HEK293 (cell line): ENCODE results near the gene CTSE.

Source experiments
- CTCF ChIA-PET: fragments of 350-600 bp; formaldehyde crosslinking; extraction: SDS; loops from one replicate; lab custom pipeline; 2021; ENCODE audit warnings: antibody characterized with exemption; lab: Yijun Ruan, JAX
- POLR2A ChIA-PET: fragments of 300-600 bp; formaldehyde crosslinking; extraction: SDS; loops from one replicate; lab custom pipeline; 2020; ENCODE audit warnings: antibody characterized with exemption, inconsistent platforms; lab: Yijun Ruan, JAX
- H3K27ac ChIP-seq: fragments of 200-500 bp; sonication (Bioruptor generic); 2 replicates; pipeline ENCODE4 v1.5.1; 2014; ENCODE audit warnings: low read depth, low read length, control low read depth, inconsistent platforms; ENCODE audit errors: extremely low read depth
- H3K36me3 ChIP-seq, 2 experiments: fragments of 200-500 bp in 1 of 2; sonication (Bioruptor generic) in 1 of 2; 1 replicate in 1 of 2; 2 replicates in 1 of 2; pipeline ENCODE4 v1.5.1; 2014 to 2017; ENCODE audit warnings: inconsistent platforms in 2 of 2, low read length in 2 of 2; ENCODE audit not compliant: control insufficient read depth in 2 of 2, insufficient read depth in 1 of 2
- H3K4me1 ChIP-seq: fragments of 200-500 bp; sonication (Bioruptor generic); 2 replicates; pipeline ENCODE4 v1.5.1; 2014; ENCODE audit warnings: mild to moderate bottlenecking, low read length, inconsistent platforms; ENCODE audit not compliant: control insufficient read depth, insufficient read depth
- H3K4me3 ChIP-seq: 2 replicates; pipeline ENCODE4 v1.5.1; 2011; ENCODE audit warnings: low read depth, mild to moderate bottlenecking, control low read depth, low read length, moderate library complexity
- H3K9me3 ChIP-seq: fragments of 200-500 bp; sonication (Bioruptor generic); 2 replicates; pipeline ENCODE4 v1.5.1; 2014; ENCODE audit warnings: low read depth, low read length, inconsistent platforms; ENCODE audit not compliant: control insufficient read depth, insufficient read depth
- BCL11A ChIP-seq: fragments of 450-650 bp; formaldehyde crosslinking; IDR thresholded peaks from 2 replicates; pipeline ENCODE4 v1.5.1; 2016; ENCODE audit warnings: low read depth, missing biosample characterization, missing genetic modification characterization
- GLIS1 ChIP-seq: fragments of 450-650 bp; formaldehyde crosslinking; IDR thresholded peaks from 2 replicates; pipeline ENCODE4 v1.5.1; 2016; ENCODE audit warnings: missing biosample characterization, missing genetic modification characterization
- GLIS2 ChIP-seq: fragments of 450-650 bp; formaldehyde crosslinking; IDR thresholded peaks from 2 replicates; pipeline ENCODE4 v1.5.1; 2016; ENCODE audit warnings: missing biosample characterization, missing genetic modification characterization
- IKZF3 ChIP-seq: fragments of 450-650 bp; IDR thresholded peaks from 2 replicates; pipeline ENCODE4 v1.5.0; 2018; ENCODE audit warnings: missing biosample characterization, mild to moderate bottlenecking, missing genetic modification characterization, moderate library complexity
- REPIN1 ChIP-seq: fragments of 450-650 bp; formaldehyde crosslinking; IDR thresholded peaks from 2 replicates; pipeline ENCODE4 v1.5.1; 2017; ENCODE audit warnings: missing biosample characterization, missing genetic modification characterization, low read depth
- SETDB1 ChIP-seq: IDR thresholded peaks from one replicate; pipeline ENCODE4 v1.6.1; 2017; ENCODE audit warnings: mild to moderate bottlenecking, low read length, moderate library complexity, mixed read lengths; ENCODE audit not compliant: insufficient read length
- TCF7L2 ChIP-seq: IDR thresholded peaks from 2 replicates; pipeline ENCODE4 v1.6.1; 2011; ENCODE audit warnings: low read depth, mild to moderate bottlenecking, inconsistent platforms, low read length, moderate library complexity, borderline replicate concordance
- ZBTB48 ChIP-seq: fragments of 450-650 bp; formaldehyde crosslinking; IDR thresholded peaks from 2 replicates; pipeline ENCODE4 v1.5.1; 2016; ENCODE audit warnings: missing biosample characterization, missing genetic modification characterization
- ZFP37 ChIP-seq: fragments of 450-650 bp; formaldehyde crosslinking; IDR thresholded peaks from 2 replicates; pipeline ENCODE4 v1.5.1; 2016; ENCODE audit warnings: missing biosample characterization, missing genetic modification characterization
- ZNF121 ChIP-seq: fragments of 450-650 bp; formaldehyde crosslinking; IDR thresholded peaks from 2 replicates; pipeline ENCODE4 v1.5.1; 2016; ENCODE audit warnings: missing biosample characterization, missing genetic modification characterization
- ZNF133 ChIP-seq: fragments of 450-650 bp; formaldehyde crosslinking; IDR thresholded peaks from 2 replicates; pipeline ENCODE4 v1.5.1; 2016; ENCODE audit warnings: missing biosample characterization, missing genetic modification characterization
- ZNF138 ChIP-seq: fragments of 450-650 bp; formaldehyde crosslinking; IDR thresholded peaks from 2 replicates; pipeline ENCODE4 v1.5.1; 2016; ENCODE audit warnings: missing biosample characterization, missing genetic modification characterization, borderline replicate concordance
- ZNF146 ChIP-seq: fragments of 450-650 bp; formaldehyde crosslinking; IDR thresholded peaks from 2 replicates; pipeline ENCODE4 v1.5.1; 2016; ENCODE audit warnings: missing biosample characterization, missing genetic modification characterization
- ZNF16 ChIP-seq: fragments of 450-650 bp; formaldehyde crosslinking; IDR thresholded peaks from 2 replicates; pipeline ENCODE4 v1.5.1; 2016; ENCODE audit warnings: low read depth, missing biosample characterization, missing genetic modification characterization
- ZNF174 ChIP-seq: fragments of 450-650 bp; formaldehyde crosslinking; IDR thresholded peaks from 2 replicates; pipeline ENCODE4 v1.5.0; 2017; ENCODE audit warnings: missing biosample characterization, mild to moderate bottlenecking, missing genetic modification characterization
- ZNF214 ChIP-seq: fragments of 450-650 bp; formaldehyde crosslinking; IDR thresholded peaks from 2 replicates; pipeline ENCODE4 v1.5.1; 2017; ENCODE audit warnings: missing biosample characterization, mild to moderate bottlenecking, missing genetic modification characterization, borderline replicate concordance
- ZNF366 ChIP-seq: fragments of 450-650 bp; formaldehyde crosslinking; conservative IDR thresholded peaks from 2 replicates; pipeline ENCODE4 v1.5.1; 2016; ENCODE audit warnings: missing biosample characterization, missing genetic modification characterization
- ZNF514 ChIP-seq: fragments of 450-650 bp; formaldehyde crosslinking; IDR thresholded peaks from 2 replicates; pipeline ENCODE4 v1.5.1; 2016; ENCODE audit warnings: missing biosample characterization, missing genetic modification characterization
- ZNF596 ChIP-seq: fragments of 450-650 bp; IDR thresholded peaks from 2 replicates; pipeline ENCODE4 v1.5.0; 2018; ENCODE audit warnings: missing biosample characterization, mild to moderate bottlenecking, missing genetic modification characterization, moderate library complexity
- ZNF600 ChIP-seq: fragments of 450-650 bp; formaldehyde crosslinking; IDR thresholded peaks from 2 replicates; pipeline ENCODE4 v1.5.1; 2016; ENCODE audit warnings: missing biosample characterization, missing genetic modification characterization
- ZNF623 ChIP-seq: fragments of 450-650 bp; formaldehyde crosslinking; IDR thresholded peaks from 2 replicates; pipeline ENCODE4 v1.5.1; 2016; ENCODE audit warnings: missing biosample characterization, missing genetic modification characterization
- ZNF747 ChIP-seq: fragments of 450-650 bp; formaldehyde crosslinking; IDR thresholded peaks from 2 replicates; pipeline ENCODE4 v1.5.1; 2016; ENCODE audit warnings: missing biosample characterization, missing genetic modification characterization
- ZXDB ChIP-seq: fragments of 450-650 bp; formaldehyde crosslinking; IDR thresholded peaks from 2 replicates; pipeline ENCODE4 v1.5.1; 2016; ENCODE audit warnings: missing biosample characterization, missing genetic modification characterization
- TF ChIP-seq, protein P1 (sequence below): fragments of 450-650 bp; formaldehyde crosslinking; IDR thresholded peaks from 2 replicates; pipeline ENCODE4 v1.5.1; 2016; ENCODE audit warnings: missing biosample characterization, missing genetic modification characterization
- TF ChIP-seq, protein P2 (sequence below): fragments of 450-650 bp; formaldehyde crosslinking; IDR thresholded peaks from 2 replicates; pipeline ENCODE4 v1.5.1; 2016; ENCODE audit warnings: missing biosample characterization, missing genetic modification characterization, borderline replicate concordance
- TF ChIP-seq, protein P3 (sequence below): fragments of 450-650 bp; formaldehyde crosslinking; optimal IDR thresholded peaks from 2 replicates; pipeline ENCODE3; 2016; ENCODE audit warnings: missing biosample characterization, mild to moderate bottlenecking, missing genetic modification characterization
- TF ChIP-seq, protein P4 (sequence below): fragments of 450-650 bp; formaldehyde crosslinking; IDR thresholded peaks from 2 replicates; pipeline ENCODE4 v1.5.1; 2016; ENCODE audit warnings: missing biosample characterization, missing genetic modification characterization

Gene CTSE

DNA sequence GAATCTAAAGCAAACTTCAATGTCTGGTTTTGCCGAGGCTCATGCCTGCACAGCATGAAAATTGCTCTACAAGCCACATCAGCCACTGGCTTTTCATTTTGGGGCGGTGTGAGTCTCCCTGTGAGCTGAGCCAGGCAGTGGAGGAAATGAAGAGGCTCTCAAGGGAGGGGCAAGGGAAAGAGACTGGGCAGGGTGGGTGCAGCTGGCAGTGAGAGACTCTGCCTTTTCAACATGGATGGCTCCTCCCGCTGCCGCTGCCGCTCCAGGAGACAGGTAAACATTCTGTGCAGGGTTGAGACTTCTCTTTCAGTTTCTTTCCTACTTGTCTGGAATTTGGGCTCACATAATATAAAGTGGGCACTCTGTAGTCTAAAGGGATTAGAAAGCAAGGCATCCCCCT, 11.3 kb upstream of the CTSE start:
- no peaks in the 10 kb centered on the region for H3K36me3 ChIP-seq
- ChIA-PET CTCF (interaction anchor here (0.8 to 7.9 kb wide), 2 partner anchors 72 to 103 kb away, joined by 3 to 144 read pairs; no protein-coding TSS in a partner anchor), POLR2A (no interaction called here)
- no peaks in the 10 kb centered on the region for H3K4me1 ChIP-seq
- H3K9me3 ChIP-seq, result no peaks in the 10 kb centered on the region
- H3K4me3 ChIP-seq, result no peak overlapping the region
- no peak overlapping the region for H3K27ac ChIP-seq
- no peak for TF ChIP-seq IKZF3 (tag by site-specific recombination)
- no peak for TF ChIP-seq BCL11A (tag by site-specific recombination)
- no peak for TF ChIP-seq ZBTB48 (tag by site-specific recombination)
- no peak for TF ChIP-seq ZNF133 (tag by site-specific recombination)
- no peak for TF ChIP-seq TCF7L2
- TF ChIP-seq ZNF174 (tag by site-specific recombination), result no peak
- no peak for TF ChIP-seq ZNF366
- TF ChIP-seq SETDB1, result no peak
- no peak for TF ChIP-seq ZNF514 (tag by site-specific recombination)
- TF ChIP-seq ZNF121 (tag by site-specific recombination), result no peak
- TF ChIP-seq ZFP37 (tag by site-specific recombination), result no peak
- TF ChIP-seq ZXDB (tag by site-specific recombination), result no peak
- TF ChIP-seq, protein P1, sequence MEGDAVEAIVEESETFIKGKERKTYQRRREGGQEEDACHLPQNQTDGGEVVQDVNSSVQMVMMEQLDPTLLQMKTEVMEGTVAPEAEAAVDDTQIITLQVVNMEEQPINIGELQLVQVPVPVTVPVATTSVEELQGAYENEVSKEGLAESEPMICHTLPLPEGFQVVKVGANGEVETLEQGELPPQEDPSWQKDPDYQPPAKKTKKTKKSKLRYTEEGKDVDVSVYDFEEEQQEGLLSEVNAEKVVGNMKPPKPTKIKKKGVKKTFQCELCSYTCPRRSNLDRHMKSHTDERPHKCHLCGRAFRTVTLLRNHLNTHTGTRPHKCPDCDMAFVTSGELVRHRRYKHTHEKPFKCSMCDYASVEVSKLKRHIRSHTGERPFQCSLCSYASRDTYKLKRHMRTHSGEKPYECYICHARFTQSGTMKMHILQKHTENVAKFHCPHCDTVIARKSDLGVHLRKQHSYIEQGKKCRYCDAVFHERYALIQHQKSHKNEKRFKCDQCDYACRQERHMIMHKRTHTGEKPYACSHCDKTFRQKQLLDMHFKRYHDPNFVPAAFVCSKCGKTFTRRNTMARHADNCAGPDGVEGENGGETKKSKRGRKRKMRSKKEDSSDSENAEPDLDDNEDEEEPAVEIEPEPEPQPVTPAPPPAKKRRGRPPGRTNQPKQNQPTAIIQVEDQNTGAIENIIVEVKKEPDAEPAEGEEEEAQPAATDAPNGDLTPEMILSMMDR (tag by site-specific recombination), result no peak
- TF ChIP-seq ZNF747 (tag by site-specific recombination), result no peak
- TF ChIP-seq, protein P2, sequence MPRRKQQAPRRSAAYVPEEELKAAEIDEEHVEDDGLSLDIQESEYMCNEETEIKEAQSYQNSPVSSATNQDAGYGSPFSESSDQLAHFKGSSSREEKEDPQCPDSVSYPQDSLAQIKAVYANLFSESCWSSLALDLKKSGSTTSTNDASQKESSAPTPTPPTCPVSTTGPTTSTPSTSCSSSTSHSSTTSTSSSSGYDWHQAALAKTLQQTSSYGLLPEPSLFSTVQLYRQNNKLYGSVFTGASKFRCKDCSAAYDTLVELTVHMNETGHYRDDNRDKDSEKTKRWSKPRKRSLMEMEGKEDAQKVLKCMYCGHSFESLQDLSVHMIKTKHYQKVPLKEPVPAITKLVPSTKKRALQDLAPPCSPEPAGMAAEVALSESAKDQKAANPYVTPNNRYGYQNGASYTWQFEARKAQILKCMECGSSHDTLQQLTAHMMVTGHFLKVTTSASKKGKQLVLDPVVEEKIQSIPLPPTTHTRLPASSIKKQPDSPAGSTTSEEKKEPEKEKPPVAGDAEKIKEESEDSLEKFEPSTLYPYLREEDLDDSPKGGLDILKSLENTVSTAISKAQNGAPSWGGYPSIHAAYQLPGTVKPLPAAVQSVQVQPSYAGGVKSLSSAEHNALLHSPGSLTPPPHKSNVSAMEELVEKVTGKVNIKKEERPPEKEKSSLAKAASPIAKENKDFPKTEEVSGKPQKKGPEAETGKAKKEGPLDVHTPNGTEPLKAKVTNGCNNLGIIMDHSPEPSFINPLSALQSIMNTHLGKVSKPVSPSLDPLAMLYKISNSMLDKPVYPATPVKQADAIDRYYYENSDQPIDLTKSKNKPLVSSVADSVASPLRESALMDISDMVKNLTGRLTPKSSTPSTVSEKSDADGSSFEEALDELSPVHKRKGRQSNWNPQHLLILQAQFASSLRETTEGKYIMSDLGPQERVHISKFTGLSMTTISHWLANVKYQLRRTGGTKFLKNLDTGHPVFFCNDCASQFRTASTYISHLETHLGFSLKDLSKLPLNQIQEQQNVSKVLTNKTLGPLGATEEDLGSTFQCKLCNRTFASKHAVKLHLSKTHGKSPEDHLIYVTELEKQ (tag by site-specific recombination), result no peak
- TF ChIP-seq GLIS1, result no peak
- no peak for TF ChIP-seq REPIN1 (tag by site-specific recombination)
- no peak for TF ChIP-seq ZNF138 (tag by site-specific recombination)
- TF ChIP-seq, all 188 proteins: peak for 0

DNA sequence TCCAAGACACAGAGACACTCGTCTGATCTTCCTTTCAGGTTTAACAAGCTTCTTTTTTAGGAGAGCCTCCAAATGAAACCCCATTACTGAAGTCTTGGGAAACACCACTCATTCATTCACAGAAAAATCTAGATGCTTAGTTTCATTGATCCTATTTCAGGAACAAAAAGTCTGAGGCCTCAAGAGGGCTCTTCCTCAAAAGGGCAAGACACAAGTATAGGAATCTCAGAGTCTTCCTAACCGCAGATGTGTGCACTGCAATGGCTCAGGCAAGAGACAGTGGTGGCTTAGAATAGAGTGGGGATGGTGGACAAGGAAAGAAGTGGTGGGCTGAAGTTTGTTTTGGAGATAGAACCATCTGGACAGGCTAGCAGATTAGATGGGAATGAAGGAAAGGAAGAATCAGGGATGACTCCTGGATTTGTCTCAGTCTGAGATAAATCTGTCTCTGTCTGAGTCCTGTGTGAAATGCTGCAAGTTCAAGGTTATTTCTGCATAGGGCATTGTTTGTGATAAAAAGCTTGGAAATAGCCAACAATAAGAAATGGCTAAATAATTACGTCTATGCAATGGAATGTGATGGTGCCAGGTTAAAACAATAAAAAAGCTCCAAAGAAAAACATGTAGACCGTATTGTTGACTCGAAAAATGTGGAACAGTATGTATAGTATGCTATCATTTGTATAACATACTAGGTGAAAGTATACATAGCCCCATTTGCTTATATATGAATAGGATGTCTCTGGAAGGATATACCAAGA, 8.9 kb upstream of the CTSE start:
- H3K36me3 ChIP-seq, result no peaks in the 10 kb centered on the region
- POLR2A ChIA-PET, result no interaction called here
- CTCF ChIA-PET, result interaction anchor here (0.6 to 7.9 kb wide), 7 partner anchors 14 to 124 kb away, joined by 3 to 144 read pairs (median 6); no protein-coding TSS in a partner anchor
- no peak overlapping the region for H3K4me3 ChIP-seq
- H3K9me3 ChIP-seq, result no peaks in the 10 kb centered on the region
- no peak overlapping the region for H3K27ac ChIP-seq
- H3K4me1 ChIP-seq, result no peaks in the 10 kb centered on the region
- TF ChIP-seq, protein P3, sequence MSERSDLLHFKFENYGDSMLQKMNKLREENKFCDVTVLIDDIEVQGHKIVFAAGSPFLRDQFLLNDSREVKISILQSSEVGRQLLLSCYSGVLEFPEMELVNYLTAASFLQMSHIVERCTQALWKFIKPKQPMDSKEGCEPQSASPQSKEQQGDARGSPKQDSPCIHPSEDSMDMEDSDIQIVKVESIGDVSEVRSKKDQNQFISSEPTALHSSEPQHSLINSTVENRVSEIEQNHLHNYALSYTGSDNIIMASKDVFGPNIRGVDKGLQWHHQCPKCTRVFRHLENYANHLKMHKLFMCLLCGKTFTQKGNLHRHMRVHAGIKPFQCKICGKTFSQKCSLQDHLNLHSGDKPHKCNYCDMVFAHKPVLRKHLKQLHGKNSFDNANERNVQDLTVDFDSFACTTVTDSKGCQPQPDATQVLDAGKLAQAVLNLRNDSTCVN (tag by site-specific recombination), result no peak
- no peak for TF ChIP-seq ZNF596 (tag by site-specific recombination)
- TF ChIP-seq BCL11A (tag by site-specific recombination), result no peak
- no peak for TF ChIP-seq ZNF214 (tag by site-specific recombination)
- TF ChIP-seq, protein P4, sequence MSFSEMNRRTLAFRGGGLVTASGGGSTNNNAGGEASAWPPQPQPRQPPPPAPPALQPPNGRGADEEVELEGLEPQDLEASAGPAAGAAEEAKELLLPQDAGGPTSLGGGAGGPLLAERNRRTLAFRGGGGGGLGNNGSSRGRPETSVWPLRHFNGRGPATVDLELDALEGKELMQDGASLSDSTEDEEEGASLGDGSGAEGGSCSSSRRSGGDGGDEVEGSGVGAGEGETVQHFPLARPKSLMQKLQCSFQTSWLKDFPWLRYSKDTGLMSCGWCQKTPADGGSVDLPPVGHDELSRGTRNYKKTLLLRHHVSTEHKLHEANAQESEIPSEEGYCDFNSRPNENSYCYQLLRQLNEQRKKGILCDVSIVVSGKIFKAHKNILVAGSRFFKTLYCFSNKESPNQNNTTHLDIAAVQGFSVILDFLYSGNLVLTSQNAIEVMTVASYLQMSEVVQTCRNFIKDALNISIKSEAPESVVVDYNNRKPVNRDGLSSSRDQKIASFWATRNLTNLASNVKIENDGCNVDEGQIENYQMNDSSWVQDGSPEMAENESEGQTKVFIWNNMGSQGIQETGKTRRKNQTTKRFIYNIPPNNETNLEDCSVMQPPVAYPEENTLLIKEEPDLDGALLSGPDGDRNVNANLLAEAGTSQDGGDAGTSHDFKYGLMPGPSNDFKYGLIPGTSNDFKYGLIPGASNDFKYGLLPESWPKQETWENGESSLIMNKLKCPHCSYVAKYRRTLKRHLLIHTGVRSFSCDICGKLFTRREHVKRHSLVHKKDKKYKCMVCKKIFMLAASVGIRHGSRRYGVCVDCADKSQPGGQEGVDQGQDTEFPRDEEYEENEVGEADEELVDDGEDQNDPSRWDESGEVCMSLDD (tag by site-specific recombination), result no peak
- no peak for TF ChIP-seq IKZF3 (tag by site-specific recombination)
- no peak for TF ChIP-seq ZNF16 (tag by site-specific recombination)
- no peak for TF ChIP-seq ZNF600 (tag by site-specific recombination)
- TF ChIP-seq ZNF623 (tag by site-specific recombination), result no peak
- TF ChIP-seq GLIS2 (tag by site-specific recombination), result no peak
- no peak for TF ChIP-seq ZNF146 (tag by site-specific recombination)
